GM23338 (cell line): ENCODE results near the gene FIP1L1. TPM values are rescaled to one million over a fixed set of nuclear protein-coding genes. Genes with fewer than 3 reads are reported as not detected.
A peak's percentile ranks its signal among the peaks of the same experiment; 100 is the strongest.

ENCODE experiments used
- ATAC-seq: fragments of 200-7000 bp; cut with Tn5 transposase; 3 replicates; pipeline ENCODE4 v1.9.1; 2020
- DNase-seq: peaks from one replicate; pipeline ENCODE4 v3.0.0-alpha.2; 2015; ENCODE audit warnings: low spot score
- H2AFZ ChIP-seq: fragments of 200-600 bp; sonication (generic); 2 replicates; pipeline ENCODE4 v1.8.0; 2016; ENCODE audit warnings: antibody characterized with exemption, mild to moderate bottlenecking, moderate library complexity
- H3F3A ChIP-seq: fragments of 200-600 bp; sonication (generic); replicated peaks from 2 replicates; pipeline ENCODE4 v1.8.0; 2017; ENCODE audit warnings: antibody characterized with exemption, mixed run types, low read depth
- H3K27ac ChIP-seq: fragments of 200-600 bp; sonication (generic); 2 replicates; pipeline ENCODE4 v1.6.1; 2016; ENCODE audit warnings: low read depth
- H3K27me3 ChIP-seq: fragments of 200-600 bp; sonication (generic); 2 replicates; pipeline ENCODE4 v1.8.0; 2016; ENCODE audit warnings: mild to moderate bottlenecking, mixed run types, moderate library complexity; ENCODE audit not compliant: insufficient read depth
- H3K36me3 ChIP-seq: fragments of 200-600 bp; sonication (generic); 2 replicates; pipeline ENCODE4 v1.8.0; 2016; ENCODE audit warnings: mild to moderate bottlenecking; ENCODE audit not compliant: insufficient read depth
- H3K4me1 ChIP-seq: fragments of 200-600 bp; sonication (generic); 2 replicates; pipeline ENCODE4 v1.8.0; 2016; ENCODE audit warnings: mild to moderate bottlenecking, moderate library complexity; ENCODE audit not compliant: insufficient read depth
- H3K4me2 ChIP-seq: fragments of 200-600 bp; sonication (generic); 2 replicates; pipeline ENCODE4 v1.7.1; 2017; ENCODE audit warnings: mixed run types
- H3K4me3 ChIP-seq: fragments of 200-600 bp; sonication (generic); 2 replicates; pipeline ENCODE4 v1.6.1; 2016; ENCODE audit warnings: mixed run types
- H3K79me2 ChIP-seq: fragments of 200-600 bp; sonication (generic); replicated peaks from 2 replicates; pipeline ENCODE4 v1.8.0; 2017; ENCODE audit warnings: mild to moderate bottlenecking; ENCODE audit not compliant: insufficient read depth
- H3K9me2 ChIP-seq: fragments of 200-600 bp; sonication (generic); 2 replicates; pipeline ENCODE4 v1.8.0; 2017; ENCODE audit not compliant: insufficient read depth
- H4K20me1 ChIP-seq: fragments of 200-600 bp; sonication (generic); replicated peaks from 2 replicates; pipeline ENCODE4 v1.8.0; 2017; ENCODE audit warnings: mild to moderate bottlenecking; ENCODE audit not compliant: insufficient read depth
- H3K27ac Mint-ChIP-seq: 2 replicates; pipeline ENCODE4 v1.8.0; 2020; ENCODE audit warnings: inconsistent platforms, mild to moderate bottlenecking, moderate library complexity, mixed read lengths
- H3K27me3 Mint-ChIP-seq: 3 replicates; pipeline ENCODE4 v1.8.0; 2022; ENCODE audit warnings: low read depth, mild to moderate bottlenecking, moderate library complexity, mixed read lengths, inconsistent platforms; ENCODE audit not compliant: insufficient read depth, poor library complexity
- H3K36me3 Mint-ChIP-seq: 3 replicates; pipeline ENCODE4 v1.8.0; 2021; ENCODE audit warnings: low read depth, mild to moderate bottlenecking, inconsistent platforms, moderate library complexity, mixed read lengths
- H3K4me1 Mint-ChIP-seq: 3 replicates; pipeline ENCODE4 v1.8.0; 2020; ENCODE audit warnings: mild to moderate bottlenecking, inconsistent platforms, mixed read lengths
- H3K4me3 Mint-ChIP-seq: 3 replicates; pipeline ENCODE4 v1.8.0; 2021; ENCODE audit warnings: moderate library complexity, mild to moderate bottlenecking, inconsistent platforms, mixed read lengths
- H3K9me3 Mint-ChIP-seq: 3 replicates; pipeline ENCODE4 v1.8.0; 2020; ENCODE audit warnings: moderate library complexity, mild to moderate bottlenecking, inconsistent platforms, mixed read lengths
- CREB1 ChIP-seq: fragments of 250-450 bp; sonication (Bioruptor Pico); IDR thresholded peaks from 2 replicates; pipeline ENCODE4 v1.5.0; 2020; ENCODE audit warnings: low read depth, mild to moderate bottlenecking, moderate library complexity
- EZH2phosphoT487 ChIP-seq: fragments of 200-600 bp; sonication (generic); IDR thresholded peaks from one replicate; pipeline ENCODE4 v1.8.1; 2018; ENCODE audit warnings: antibody characterized with exemption; ENCODE audit not compliant: unreplicated experiment
- JUNB ChIP-seq: IDR thresholded peaks from one replicate; pipeline ENCODE4 v1.6.1; 2016; ENCODE audit warnings: antibody characterized with exemption; ENCODE audit not compliant: unreplicated experiment
- POLR2AphosphoS5 ChIP-seq: IDR thresholded peaks from 2 replicates; pipeline ENCODE4 v1.6.1; 2016; ENCODE audit warnings: antibody characterized with exemption, low read depth
- STAT1 ChIP-seq: IDR thresholded peaks from one replicate; pipeline ENCODE4 v1.6.1; 2016; ENCODE audit warnings: antibody characterized with exemption; ENCODE audit not compliant: unreplicated experiment
- ZNF114 ChIP-seq: fragments of 250-450 bp; sonication (Bioruptor Pico); IDR thresholded peaks from 2 replicates; pipeline ENCODE4 v1.5.0; 2020; ENCODE audit warnings: mild to moderate bottlenecking, moderate library complexity
- polyA plus RNA-seq: library from polyadenylated mRNA; unstranded; fragments of >200 nt; fragmentation: Nextera tagmentation; extraction: Ambion mirVana; gene quantifications from 2 replicates; pipeline ENCODE4 v1.2.1, GENCODE V29; 2016
- total RNA-seq: library from RNA; depleted of rRNA; stranded (reverse); fragments of >200 nt; shearing (Covaris generic); gene quantifications from 2 replicates; pipeline ENCODE4 v1.2.3, GENCODE V29; 2014
- TF ChIP-seq, protein P1 (sequence below): IDR thresholded peaks from one replicate; pipeline ENCODE4 v1.6.1; 2018; ENCODE audit warnings: antibody characterized with exemption; ENCODE audit not compliant: unreplicated experiment
- TF ChIP-seq, protein P2 (sequence below): IDR thresholded peaks from 2 replicates; pipeline ENCODE4 v1.6.1; 2016; ENCODE audit warnings: antibody characterized with exemption
- TF ChIP-seq, protein P3 (sequence below), 2 experiments: fragments of 200-600 bp in 1 of 2; sonication (generic) in 1 of 2; conservative IDR thresholded peaks; 2 replicates each; pipeline versions ENCODE4 v1.5.1 to v1.6.1; 2016 to 2017; ENCODE audit warnings: antibody characterized with exemption in 2 of 2, low read depth in 2 of 2, mild to moderate bottlenecking in 2 of 2, moderate library complexity in 1 of 2

The FIP1L1 gene
- total and polyA plus RNA-seq, 2 experiments from 2014 or later, result 43.3 to 54.0 TPM

GRCh38 chr4:53365486-53366300 lies 11.7 kb upstream of the FIP1L1 start, which contains the start of gene SCFD2:
Gene SCFD2 (minus strand): TSS chr4:53366061.
- Histone ChIP-seq H3K4me1 (peaks cover 12% of the 10 kb centered on the region; the same call in 1 of the 2 replicates), H3K27me3 (peaks cover 22% of the 10 kb centered on the region; the same call in 1 of the 2 replicates), H3F3A (no peaks in the 10 kb centered on the region), H3K4me3 (peak within 1 kb of the TSS; percentile 93), H3K79me2 (peaks cover 21% of the 10 kb centered on the region), H4K20me1 (no peaks in the 10 kb centered on the region), H3K9me2 (peaks cover 8% of the 10 kb centered on the region; the same call in 1 of the 2 replicates), H3K4me2 (peak within 1 kb of the TSS; percentile 98), H3K27ac (no peak within 1 kb of the TSS), H2AFZ (peak within 1 kb of the TSS; percentile 99), H3K36me3 (no peaks in the 10 kb centered on the region)
- peak; percentile 99 for DNase-seq
- Mint-ChIP-seq H3K27me3 (peaks cover 16% of the 10 kb centered on the region), H3K4me1 (peaks cover 10% of the 10 kb centered on the region), H3K36me3 (peaks cover 4% of the 10 kb centered on the region; the same call in 1 of the 3 replicates), H3K4me3 (peak within 1 kb of the TSS; percentile 94), H3K9me3 (no peaks in the 10 kb centered on the region), H3K27ac (peak within 1 kb of the TSS; percentile 79; the same call in 1 of the 2 replicates)
- ATAC-seq, result peak; percentile 99
- TF ChIP-seq STAT1 (no peak), JUNB (no peak), POLR2AphosphoS5 (peak; percentile 59), CREB1 (CRISPR knock-in tag) (peak; percentile 96)
- TF ChIP-seq, protein P1, sequence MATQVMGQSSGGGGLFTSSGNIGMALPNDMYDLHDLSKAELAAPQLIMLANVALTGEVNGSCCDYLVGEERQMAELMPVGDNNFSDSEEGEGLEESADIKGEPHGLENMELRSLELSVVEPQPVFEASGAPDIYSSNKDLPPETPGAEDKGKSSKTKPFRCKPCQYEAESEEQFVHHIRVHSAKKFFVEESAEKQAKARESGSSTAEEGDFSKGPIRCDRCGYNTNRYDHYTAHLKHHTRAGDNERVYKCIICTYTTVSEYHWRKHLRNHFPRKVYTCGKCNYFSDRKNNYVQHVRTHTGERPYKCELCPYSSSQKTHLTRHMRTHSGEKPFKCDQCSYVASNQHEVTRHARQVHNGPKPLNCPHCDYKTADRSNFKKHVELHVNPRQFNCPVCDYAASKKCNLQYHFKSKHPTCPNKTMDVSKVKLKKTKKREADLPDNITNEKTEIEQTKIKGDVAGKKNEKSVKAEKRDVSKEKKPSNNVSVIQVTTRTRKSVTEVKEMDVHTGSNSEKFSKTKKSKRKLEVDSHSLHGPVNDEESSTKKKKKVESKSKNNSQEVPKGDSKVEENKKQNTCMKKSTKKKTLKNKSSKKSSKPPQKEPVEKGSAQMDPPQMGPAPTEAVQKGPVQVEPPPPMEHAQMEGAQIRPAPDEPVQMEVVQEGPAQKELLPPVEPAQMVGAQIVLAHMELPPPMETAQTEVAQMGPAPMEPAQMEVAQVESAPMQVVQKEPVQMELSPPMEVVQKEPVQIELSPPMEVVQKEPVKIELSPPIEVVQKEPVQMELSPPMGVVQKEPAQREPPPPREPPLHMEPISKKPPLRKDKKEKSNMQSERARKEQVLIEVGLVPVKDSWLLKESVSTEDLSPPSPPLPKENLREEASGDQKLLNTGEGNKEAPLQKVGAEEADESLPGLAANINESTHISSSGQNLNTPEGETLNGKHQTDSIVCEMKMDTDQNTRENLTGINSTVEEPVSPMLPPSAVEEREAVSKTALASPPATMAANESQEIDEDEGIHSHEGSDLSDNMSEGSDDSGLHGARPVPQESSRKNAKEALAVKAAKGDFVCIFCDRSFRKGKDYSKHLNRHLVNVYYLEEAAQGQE, result no peak
- TF ChIP-seq, protein P2, sequence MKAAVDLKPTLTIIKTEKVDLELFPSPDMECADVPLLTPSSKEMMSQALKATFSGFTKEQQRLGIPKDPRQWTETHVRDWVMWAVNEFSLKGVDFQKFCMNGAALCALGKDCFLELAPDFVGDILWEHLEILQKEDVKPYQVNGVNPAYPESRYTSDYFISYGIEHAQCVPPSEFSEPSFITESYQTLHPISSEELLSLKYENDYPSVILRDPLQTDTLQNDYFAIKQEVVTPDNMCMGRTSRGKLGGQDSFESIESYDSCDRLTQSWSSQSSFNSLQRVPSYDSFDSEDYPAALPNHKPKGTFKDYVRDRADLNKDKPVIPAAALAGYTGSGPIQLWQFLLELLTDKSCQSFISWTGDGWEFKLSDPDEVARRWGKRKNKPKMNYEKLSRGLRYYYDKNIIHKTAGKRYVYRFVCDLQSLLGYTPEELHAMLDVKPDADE, result peak; percentile 47; the same call in 1 of the 2 replicates

DNA sequence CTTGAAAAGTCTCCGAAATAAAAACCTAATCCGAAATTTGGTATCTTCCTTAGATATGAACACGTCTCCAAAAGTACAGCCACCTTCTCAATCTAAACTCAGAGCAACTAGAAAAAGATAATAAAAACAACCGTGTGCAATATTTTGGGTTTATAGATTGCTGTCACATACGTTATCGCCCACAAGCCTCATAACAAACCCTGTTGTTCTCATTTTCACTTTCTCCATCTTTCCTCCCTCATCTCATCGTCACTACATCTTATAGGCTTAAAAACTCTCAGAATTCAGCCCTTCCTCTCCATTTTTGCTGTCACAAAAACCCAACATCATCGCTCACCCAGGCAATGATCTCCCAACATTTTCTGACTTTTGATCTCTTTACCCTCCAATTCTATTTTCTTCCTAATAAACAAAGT lies 11.1 kb upstream of the FIP1L1 start:
- no peaks in the 10 kb centered on the region for H3F3A ChIP-seq
- H3K4me2 ChIP-seq, result peak overlapping the region; percentile 98
- Mint-ChIP-seq H3K36me3 (peaks cover 4% of the 10 kb centered on the region; the same call in 1 of the 3 replicates), H3K9me3 (no peaks in the 10 kb centered on the region), H3K27me3 (peaks cover 16% of the 10 kb centered on the region), H3K27ac (peak overlapping the region; percentile 79; the same call in 1 of the 2 replicates), H3K4me3 (peak overlapping the region; percentile 94), H3K4me1 (peaks cover 10% of the 10 kb centered on the region)
- no peaks in the 10 kb centered on the region for H3K36me3 ChIP-seq
- H3K4me1 ChIP-seq, result peaks cover 12% of the 10 kb centered on the region; the same call in 1 of the 2 replicates
- H3K9me2 ChIP-seq, result peaks cover 8% of the 10 kb centered on the region; the same call in 1 of the 2 replicates
- H3K27ac ChIP-seq, result no peak overlapping the region
- peaks cover 22% of the 10 kb centered on the region; the same call in 1 of the 2 replicates for H3K27me3 ChIP-seq
- DNase-seq (no peak), ATAC-seq (no peak)
- H3K4me3 ChIP-seq, result peak overlapping the region; percentile 93
- H2AFZ ChIP-seq, result peak overlapping the region; percentile 92
- H4K20me1 ChIP-seq, result no peaks in the 10 kb centered on the region
- peaks cover 21% of the 10 kb centered on the region for H3K79me2 ChIP-seq
- TF ChIP-seq STAT1 (no peak), POLR2AphosphoS5 (no peak), JUNB (no peak), ZNF114 (CRISPR knock-in tag) (no peak), EZH2phosphoT487 (no peak)
- TF ChIP-seq, protein P1, result no peak
- TF ChIP-seq, protein P3, sequence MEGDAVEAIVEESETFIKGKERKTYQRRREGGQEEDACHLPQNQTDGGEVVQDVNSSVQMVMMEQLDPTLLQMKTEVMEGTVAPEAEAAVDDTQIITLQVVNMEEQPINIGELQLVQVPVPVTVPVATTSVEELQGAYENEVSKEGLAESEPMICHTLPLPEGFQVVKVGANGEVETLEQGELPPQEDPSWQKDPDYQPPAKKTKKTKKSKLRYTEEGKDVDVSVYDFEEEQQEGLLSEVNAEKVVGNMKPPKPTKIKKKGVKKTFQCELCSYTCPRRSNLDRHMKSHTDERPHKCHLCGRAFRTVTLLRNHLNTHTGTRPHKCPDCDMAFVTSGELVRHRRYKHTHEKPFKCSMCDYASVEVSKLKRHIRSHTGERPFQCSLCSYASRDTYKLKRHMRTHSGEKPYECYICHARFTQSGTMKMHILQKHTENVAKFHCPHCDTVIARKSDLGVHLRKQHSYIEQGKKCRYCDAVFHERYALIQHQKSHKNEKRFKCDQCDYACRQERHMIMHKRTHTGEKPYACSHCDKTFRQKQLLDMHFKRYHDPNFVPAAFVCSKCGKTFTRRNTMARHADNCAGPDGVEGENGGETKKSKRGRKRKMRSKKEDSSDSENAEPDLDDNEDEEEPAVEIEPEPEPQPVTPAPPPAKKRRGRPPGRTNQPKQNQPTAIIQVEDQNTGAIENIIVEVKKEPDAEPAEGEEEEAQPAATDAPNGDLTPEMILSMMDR (conservative IDR thresholded peaks at IDR 0.05; ENCODE audit: low read depth in 2 of 2), result no peak
- TF ChIP-seq, protein P2, result no peak
